NT2/D1 (cell line): Measurements from ENCODE around the gene KBTBD7.

Source experiments
- SUZ12 ChIP-seq: IDR thresholded peaks from 2 replicates; pipeline ENCODE4 v1.6.1; 2011; ENCODE audit not compliant: insufficient read length, insufficient read depth; ENCODE audit errors: extremely low read depth
- ZNF274 ChIP-seq: IDR thresholded peaks from 2 replicates; pipeline ENCODE4 v1.6.1; 2011; ENCODE audit warnings: mild to moderate bottlenecking, low read depth, low read length

DNA sequence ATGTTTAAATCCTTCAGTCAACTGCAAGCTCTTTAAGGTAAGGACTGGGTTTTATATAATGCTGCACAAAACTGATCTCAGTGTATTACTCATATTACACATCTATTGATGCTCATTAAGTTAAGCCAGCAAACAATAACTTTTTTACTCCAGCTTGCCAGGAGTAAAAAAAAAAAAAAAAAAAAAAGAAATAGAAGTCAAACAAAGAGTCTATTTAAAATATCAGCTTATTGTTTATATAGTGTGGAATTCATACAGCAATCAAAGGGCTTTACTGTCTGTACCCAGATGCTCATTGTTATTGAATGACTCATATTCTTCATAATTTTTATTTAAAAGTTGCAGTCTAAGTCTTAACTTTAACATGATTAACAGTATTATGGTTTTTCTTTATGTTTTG lies 21.8 kb upstream of the KBTBD7 start:
- TF ChIP-seq ZNF274: no peak
- no peak for TF ChIP-seq SUZ12
